GM12875 (cell line): Measurements from ENCODE around the gene PAPOLB.

Experiments used
- H3K4me3 ChIP-seq: one replicate; pipeline ENCODE4 v1.5.1; 2011; ENCODE audit warnings: low read depth, low read length, control low read depth
- CTCF ChIP-seq: IDR thresholded peaks from 2 replicates; pipeline ENCODE4 v1.5.1; 2011; ENCODE audit warnings: low read depth, mild to moderate bottlenecking, control low read depth, inconsistent platforms, low read length, moderate library complexity, borderline replicate concordance; ENCODE audit not compliant: insufficient read depth

The PAPOLB gene

GRCh38 chr7:4883372-4884144 is 21.7 kb upstream of the PAPOLB start, which contains the start of gene RADIL:
TSS of gene RADIL (minus strand) at chr7:4883716. CDS start at chr7:4878139, 5,577 bp downstream.
- H3K4me3 ChIP-seq: no peak within 1 kb of the TSS
- TF ChIP-seq CTCF: peak; percentile 63

GRCh38 chr7:4883033-4883371 is 21.2 kb upstream of the PAPOLB start:
- H3K4me3 ChIP-seq: no peak overlapping the region
- TF ChIP-seq CTCF: no peak

- H3K4me3 ChIP-seq: no peak overlapping the region
- TF ChIP-seq CTCF: no peak
Observed at GRCh38 chr7:4882169-4883032, 20.6 kb upstream of the PAPOLB start.

- no peak for TF ChIP-seq CTCF
- H3K4me3 ChIP-seq: no peak overlapping the region
Observed at GRCh38 chr7:4880218-4880617, 18.4 kb upstream of the PAPOLB start.

- H3K4me3 ChIP-seq: no peak overlapping the region
- no peak for TF ChIP-seq CTCF
Observed at GRCh38 chr7:4879396-4880081, 17.7 kb upstream of the PAPOLB start.

- H3K4me3 ChIP-seq: no peak overlapping the region
- no peak for TF ChIP-seq CTCF
Observed at GRCh38 chr7:4878336-4879335, 16.8 kb upstream of the PAPOLB start.
